Cardiac fibroblast (primary cell): ENCODE data around the gene COL4A2.

Experiments
- DNase-seq, 2 donors: peaks; one replicate each; pipeline versions ENCODE4 v3.0.0 to v3.0.0-alpha.2; 2010; ENCODE audit warnings: low read depth in 2 of 2
- H3K4me3 ChIP-seq, 2 donors: replicated peaks in 1 of 2; 1 replicate in 1 of 2; 2 replicates in 1 of 2; pipeline ENCODE4 v1.5.1; 2011; ENCODE audit warnings: low read depth in 2 of 2, low read length in 2 of 2, mild to moderate bottlenecking in 2 of 2, moderate library complexity in 1 of 2
- TF ChIP-seq, protein P1 (sequence below): IDR thresholded peaks from one replicate; pipeline ENCODE4 v1.5.1; 2011; ENCODE audit warnings: low read depth, mild to moderate bottlenecking, low read length, inconsistent platforms

Gene COL4A2

DNA sequence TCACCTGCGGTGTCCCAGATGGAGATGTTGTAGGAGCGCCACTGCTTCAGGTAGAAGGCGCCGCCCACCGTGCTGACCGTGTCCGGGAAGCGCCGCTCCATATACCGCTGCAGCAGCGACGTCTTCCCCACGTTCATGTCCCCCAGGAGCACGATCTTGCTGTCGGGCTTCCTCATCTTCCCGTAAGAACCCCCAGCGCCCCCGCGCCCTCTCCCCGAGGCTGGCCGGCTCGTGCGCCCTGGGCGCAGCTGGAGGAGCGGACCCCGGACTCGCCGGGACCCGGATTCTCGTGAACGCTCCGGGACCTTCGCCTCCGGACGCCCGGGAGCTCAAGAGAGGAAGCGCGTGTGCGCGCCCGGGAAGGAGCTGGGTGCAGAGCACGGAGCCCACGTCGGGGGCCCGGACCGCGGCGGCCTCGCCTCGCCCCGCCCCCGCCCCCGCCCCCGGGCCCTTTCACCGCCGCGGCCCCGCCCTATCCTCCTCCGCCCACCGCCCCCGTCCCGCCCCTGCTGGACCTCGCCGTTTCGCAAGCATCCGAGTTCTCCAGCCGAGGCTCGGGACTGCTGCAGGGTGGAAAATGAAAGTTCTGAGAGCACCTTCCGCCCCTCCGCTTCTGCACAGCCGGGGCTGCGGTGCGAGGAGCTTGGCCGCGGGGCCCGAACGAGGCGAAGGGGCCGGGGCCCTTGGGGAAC, 254.4 kb downstream of the COL4A2 start, which contains the start of gene RAB20:
Gene RAB20 (minus strand): TSS at position 379 of the 692 bp plus-strand sequence. CDS start 203 bp downstream, at position 176.
- peak; percentile 82 to 92 for DNase-seq
- H3K4me3 ChIP-seq = peak within 1 kb of the TSS; percentile 73 to 86
- TF ChIP-seq, protein P1, sequence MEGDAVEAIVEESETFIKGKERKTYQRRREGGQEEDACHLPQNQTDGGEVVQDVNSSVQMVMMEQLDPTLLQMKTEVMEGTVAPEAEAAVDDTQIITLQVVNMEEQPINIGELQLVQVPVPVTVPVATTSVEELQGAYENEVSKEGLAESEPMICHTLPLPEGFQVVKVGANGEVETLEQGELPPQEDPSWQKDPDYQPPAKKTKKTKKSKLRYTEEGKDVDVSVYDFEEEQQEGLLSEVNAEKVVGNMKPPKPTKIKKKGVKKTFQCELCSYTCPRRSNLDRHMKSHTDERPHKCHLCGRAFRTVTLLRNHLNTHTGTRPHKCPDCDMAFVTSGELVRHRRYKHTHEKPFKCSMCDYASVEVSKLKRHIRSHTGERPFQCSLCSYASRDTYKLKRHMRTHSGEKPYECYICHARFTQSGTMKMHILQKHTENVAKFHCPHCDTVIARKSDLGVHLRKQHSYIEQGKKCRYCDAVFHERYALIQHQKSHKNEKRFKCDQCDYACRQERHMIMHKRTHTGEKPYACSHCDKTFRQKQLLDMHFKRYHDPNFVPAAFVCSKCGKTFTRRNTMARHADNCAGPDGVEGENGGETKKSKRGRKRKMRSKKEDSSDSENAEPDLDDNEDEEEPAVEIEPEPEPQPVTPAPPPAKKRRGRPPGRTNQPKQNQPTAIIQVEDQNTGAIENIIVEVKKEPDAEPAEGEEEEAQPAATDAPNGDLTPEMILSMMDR = no peak

DNA sequence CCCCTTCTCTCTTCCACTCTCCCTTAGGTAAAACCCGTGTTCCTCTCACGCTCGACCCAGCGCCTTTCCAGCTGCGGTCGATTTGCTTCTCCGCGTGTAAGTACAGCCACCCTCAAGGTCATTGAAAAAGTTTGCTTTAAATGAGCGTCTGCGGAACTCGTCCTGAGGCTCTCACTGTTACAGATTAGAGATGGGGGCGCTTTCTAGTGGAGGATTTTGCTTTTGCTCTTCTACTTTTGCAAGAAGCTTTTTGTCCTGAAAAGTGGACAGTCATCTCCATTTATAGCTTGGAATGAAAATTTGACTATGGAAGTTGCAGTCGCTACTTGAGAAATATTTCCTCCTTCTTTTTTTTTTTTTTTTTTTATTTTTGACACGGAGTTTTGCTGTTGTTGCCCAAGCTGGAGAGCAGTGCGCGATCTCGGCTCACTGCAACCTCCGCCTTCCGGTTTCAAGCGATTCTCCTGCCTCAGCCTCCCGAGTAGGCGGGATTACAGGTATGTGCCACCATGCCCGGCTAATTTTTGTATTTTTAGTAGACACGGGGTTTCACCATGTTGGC, 255.0 kb downstream of the COL4A2 start:
- peak overlapping the region; percentile 73 to 86 for H3K4me3 ChIP-seq
- TF ChIP-seq, protein P1 = no peak
- peak in 1 of 2 donors; percentile 63 for DNase-seq
